PC-9 (cell line): ENCODE data around the gene STX8. TPM values are rescaled to one million over a fixed set of nuclear protein-coding genes. Genes with fewer than 3 reads are reported as not detected.
A peak's percentile ranks its signal among the peaks of the same experiment; 100 is the strongest.

ENCODE experiments used
- BruUV-seq: library from RNA; stranded (reverse); fragments of 400-500 nt; replicated peaks from 2 replicates; lab custom pipeline; 2021; lab: Mats Ljungman, UMichigan
- CTCF ChIA-PET: fragments of 300-600 bp; sonication (Branson Sonifier 250); formaldehyde crosslinking; loops from one replicate; lab custom pipeline; 2022; ENCODE audit warnings: antibody characterized with exemption; lab: Charles Lee
- POLR2A ChIA-PET: fragments of 300-600 bp; sonication (Branson Sonifier 250); formaldehyde crosslinking; loops from one replicate; lab custom pipeline; 2022; ENCODE audit warnings: antibody characterized with exemption; ENCODE audit not compliant: unreplicated experiment; lab: Charles Lee
- DNase-seq, 2 experiments: peaks; one replicate each; pipeline versions ENCODE4 v3.0.0 to v3.0.0-alpha.2; 2015 to 2022; ENCODE audit warnings: mixed read lengths in 1 of 2
- H2AFZ ChIP-seq: fragments of 200-600 bp; sonication (generic); 2 replicates; pipeline ENCODE4 v1.8.1; 2017; ENCODE audit warnings: antibody characterized with exemption
- H3F3A ChIP-seq: fragments of 200-600 bp; sonication (generic); 2 replicates; pipeline ENCODE4 v1.8.1; 2017; ENCODE audit warnings: antibody characterized with exemption, mild to moderate bottlenecking, low read depth; ENCODE audit not compliant: insufficient read depth
- H3K27ac ChIP-seq: fragments of 200-600 bp; sonication (generic); 2 replicates; pipeline ENCODE4 v1.6.1; 2016; ENCODE audit warnings: mixed run types
- H3K27me3 ChIP-seq: fragments of 200-600 bp; sonication (generic); 2 replicates; pipeline ENCODE4 v1.6.1; 2016; ENCODE audit warnings: low read depth, mixed run types; ENCODE audit not compliant: insufficient read depth
- H3K36me3 ChIP-seq: fragments of 200-600 bp; sonication (generic); 2 replicates; pipeline ENCODE4 v1.6.1; 2016; ENCODE audit warnings: low read depth, mixed run types
- H3K4me1 ChIP-seq: fragments of 200-600 bp; sonication (generic); replicated peaks from 2 replicates; pipeline ENCODE4 v1.6.1; 2016; ENCODE audit warnings: mixed run types; ENCODE audit not compliant: insufficient read depth
- H3K4me2 ChIP-seq: fragments of 200-600 bp; sonication (generic); 2 replicates; pipeline ENCODE4 v1.6.1; 2017; ENCODE audit warnings: mixed run types
- H3K4me3 ChIP-seq: fragments of 200-600 bp; sonication (generic); 2 replicates; pipeline ENCODE4 v1.6.1; 2016; ENCODE audit warnings: mixed run types
- H3K79me2 ChIP-seq: fragments of 200-600 bp; sonication (generic); 2 replicates; pipeline ENCODE4 v1.6.1; 2017; ENCODE audit warnings: low read depth, mixed run types
- H3K9me2 ChIP-seq: fragments of 200-600 bp; sonication (generic); 2 replicates; pipeline ENCODE4 v1.8.1; 2017; ENCODE audit warnings: mild to moderate bottlenecking; ENCODE audit not compliant: insufficient read depth
- H3K9me3 ChIP-seq: fragments of 200-600 bp; sonication (generic); 2 replicates; pipeline ENCODE4 v1.8.1; 2016; ENCODE audit warnings: low read depth; ENCODE audit not compliant: insufficient read depth
- H4K20me1 ChIP-seq: fragments of 200-600 bp; sonication (generic); 2 replicates; pipeline ENCODE4 v1.8.1; 2017; ENCODE audit not compliant: insufficient read depth
- CTCF ChIP-seq: fragments of 200-600 bp; sonication (generic); conservative IDR thresholded peaks from 2 replicates; pipeline ENCODE4 v1.6.1; 2017; ENCODE audit warnings: mixed run types, antibody characterized with exemption, mild to moderate bottlenecking, moderate library complexity
- EZH2 ChIP-seq: fragments of 200-600 bp; sonication (generic); IDR thresholded peaks from 2 replicates; pipeline ENCODE4 v1.8.0; 2017; ENCODE audit warnings: antibody characterized with exemption, low read depth
- intact Hi-C: fragments of 100-400 bp; cut with micrococcal nuclease; formaldehyde crosslinking; loops from one replicate; pipeline ENCODE4 v1.10.0; 2022; ENCODE audit not compliant: unreplicated experiment
- total RNA-seq: library from RNA; stranded (reverse); gene quantifications from 2 replicates; pipeline ENCODE4 v1.2.3, GENCODE V29; 2021

Gene STX8
- total RNA-seq, 1 experiment from 2014 or later, result 60.6 TPM

DNA sequence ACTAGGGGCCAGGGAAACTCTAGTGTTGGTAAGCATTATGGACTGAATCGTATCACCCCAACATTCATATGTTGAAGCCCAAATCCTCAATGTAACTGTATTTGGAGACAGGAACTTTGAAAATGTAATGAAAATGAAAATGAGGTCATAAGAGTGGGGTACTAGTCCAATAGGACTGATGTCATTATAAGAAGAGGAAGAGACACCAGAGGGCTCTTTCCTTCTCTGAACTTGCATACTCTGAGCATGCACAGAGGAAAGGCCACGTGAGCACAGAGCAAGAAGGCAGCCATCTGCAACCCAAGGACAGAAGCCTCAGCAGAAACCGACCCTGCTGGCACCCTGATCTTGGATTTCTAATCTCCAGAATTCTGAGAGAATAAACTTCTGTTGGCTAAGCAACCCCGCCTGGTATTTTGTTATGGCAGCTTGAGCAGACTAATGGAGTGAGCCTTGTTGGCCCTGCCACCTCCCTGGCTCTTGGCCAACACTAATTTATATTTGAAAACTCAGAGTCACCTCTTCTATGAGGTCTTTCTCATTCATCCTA, 280.9 kb downstream of the STX8 start:
- ChIA-PET CTCF (no interaction called here), POLR2A (no interaction called here)
- no TSS peak for BruUV-seq
- Histone ChIP-seq H3K9me2 (no peaks in the 10 kb centered on the region), H3K9me3 (no peaks in the 10 kb centered on the region), H3K36me3 (no peaks in the 10 kb centered on the region), H3K27ac (no peak overlapping the region), H3F3A (no peaks in the 10 kb centered on the region), H3K79me2 (no peaks in the 10 kb centered on the region), H3K27me3 (no peaks in the 10 kb centered on the region), H3K4me2 (no peak overlapping the region), H2AFZ (no peak overlapping the region), H3K4me3 (no peak overlapping the region), H3K4me1 (no peaks in the 10 kb centered on the region), H4K20me1 (no peaks in the 10 kb centered on the region)
- DNase-seq, result no peak
- TF ChIP-seq EZH2 (no peak), CTCF (no peak)
- intact Hi-C loops, result no loop called here

- Histone ChIP-seq H3K9me2 (no peaks in the 10 kb centered on the region), H3K4me2 (no peak overlapping the region), H3K36me3 (no peaks in the 10 kb centered on the region), H3K4me1 (no peaks in the 10 kb centered on the region), H4K20me1 (no peaks in the 10 kb centered on the region), H3K27me3 (no peaks in the 10 kb centered on the region), H3K79me2 (no peaks in the 10 kb centered on the region), H3F3A (no peaks in the 10 kb centered on the region), H2AFZ (no peak overlapping the region), H3K9me3 (no peaks in the 10 kb centered on the region), H3K27ac (no peak overlapping the region), H3K4me3 (no peak overlapping the region)
- CTCF ChIA-PET, result interaction anchor here (0.6 to 1.1 kb wide), 2 partner anchors 30 to 300 kb away, joined by 3 read pairs; no protein-coding TSS in a partner anchor
- TF ChIP-seq CTCF (no peak), EZH2 (no peak)
- POLR2A ChIA-PET, result no interaction called here
- intact Hi-C loops, result loop anchor here (1.0 to 2.0 kb wide), 2 partner anchors 230 to 298 kb away; no protein-coding TSS in a partner anchor
- BruUV-seq, result no TSS peak
- no peak for DNase-seq
Observed at GRCh38 chr17:9292561-9292941, 283.1 kb downstream of the STX8 start.

DNA sequence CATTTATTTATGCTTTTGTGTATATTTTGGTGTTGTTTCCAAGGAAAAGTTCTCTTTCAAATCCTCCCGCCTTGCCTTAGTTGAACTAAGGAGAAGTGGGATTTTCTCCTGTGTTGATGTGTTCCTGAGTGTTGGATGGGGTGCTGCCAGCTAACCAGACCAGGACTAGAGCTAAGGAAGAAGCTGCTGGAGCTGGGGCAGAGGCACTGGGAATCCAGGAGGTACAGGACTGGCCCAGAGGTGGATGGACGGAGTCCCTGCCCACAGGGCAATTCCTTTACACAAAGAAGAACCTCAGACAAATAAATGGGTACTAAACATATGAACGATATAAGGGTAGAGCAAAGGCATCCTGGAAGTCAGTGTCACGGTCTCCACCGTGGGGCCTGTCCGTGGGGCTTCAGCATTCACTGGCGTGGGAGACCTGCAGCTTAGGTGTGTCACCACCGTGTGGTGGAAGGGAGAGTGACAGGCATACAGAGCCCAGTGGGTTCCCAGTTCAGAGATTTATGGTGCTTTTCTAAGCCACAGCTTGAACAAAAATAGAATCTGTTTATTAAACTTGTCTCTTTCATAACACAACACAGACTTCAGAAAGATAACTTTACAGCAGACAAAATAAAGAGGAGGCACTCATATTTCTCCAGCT, 283.6 kb downstream of the STX8 start:
- intact Hi-C loops, result loop anchor here (1.0 to 2.0 kb wide), 2 partner anchors 230 to 297 kb away; no protein-coding TSS in a partner anchor
- CTCF ChIA-PET, result interaction anchor here (0.6 to 1.1 kb wide), 2 partner anchors 30 to 300 kb away, joined by 3 read pairs; no protein-coding TSS in a partner anchor

More for the DNA sequence above, 283.6 kb downstream of the STX8 start:
- Histone ChIP-seq H3K4me2 (no peak overlapping the region), H3F3A (no peaks in the 10 kb centered on the region), H3K79me2 (no peaks in the 10 kb centered on the region), H3K27ac (no peak overlapping the region), H3K4me1 (no peaks in the 10 kb centered on the region), H3K9me2 (no peaks in the 10 kb centered on the region), H3K9me3 (no peaks in the 10 kb centered on the region), H4K20me1 (no peaks in the 10 kb centered on the region), H3K27me3 (no peaks in the 10 kb centered on the region), H3K36me3 (no peaks in the 10 kb centered on the region), H2AFZ (no peak overlapping the region), H3K4me3 (no peak overlapping the region)
- no TSS peak for BruUV-seq
- peak in 1 of 2 experiments; percentile 29 for DNase-seq
- POLR2A ChIA-PET, result no interaction called here
- TF ChIP-seq CTCF, result peak; percentile 60
- TF ChIP-seq EZH2, result no peak
